ENCODE measurements around the gene KDM5D.

Gene KDM5D

DNA sequence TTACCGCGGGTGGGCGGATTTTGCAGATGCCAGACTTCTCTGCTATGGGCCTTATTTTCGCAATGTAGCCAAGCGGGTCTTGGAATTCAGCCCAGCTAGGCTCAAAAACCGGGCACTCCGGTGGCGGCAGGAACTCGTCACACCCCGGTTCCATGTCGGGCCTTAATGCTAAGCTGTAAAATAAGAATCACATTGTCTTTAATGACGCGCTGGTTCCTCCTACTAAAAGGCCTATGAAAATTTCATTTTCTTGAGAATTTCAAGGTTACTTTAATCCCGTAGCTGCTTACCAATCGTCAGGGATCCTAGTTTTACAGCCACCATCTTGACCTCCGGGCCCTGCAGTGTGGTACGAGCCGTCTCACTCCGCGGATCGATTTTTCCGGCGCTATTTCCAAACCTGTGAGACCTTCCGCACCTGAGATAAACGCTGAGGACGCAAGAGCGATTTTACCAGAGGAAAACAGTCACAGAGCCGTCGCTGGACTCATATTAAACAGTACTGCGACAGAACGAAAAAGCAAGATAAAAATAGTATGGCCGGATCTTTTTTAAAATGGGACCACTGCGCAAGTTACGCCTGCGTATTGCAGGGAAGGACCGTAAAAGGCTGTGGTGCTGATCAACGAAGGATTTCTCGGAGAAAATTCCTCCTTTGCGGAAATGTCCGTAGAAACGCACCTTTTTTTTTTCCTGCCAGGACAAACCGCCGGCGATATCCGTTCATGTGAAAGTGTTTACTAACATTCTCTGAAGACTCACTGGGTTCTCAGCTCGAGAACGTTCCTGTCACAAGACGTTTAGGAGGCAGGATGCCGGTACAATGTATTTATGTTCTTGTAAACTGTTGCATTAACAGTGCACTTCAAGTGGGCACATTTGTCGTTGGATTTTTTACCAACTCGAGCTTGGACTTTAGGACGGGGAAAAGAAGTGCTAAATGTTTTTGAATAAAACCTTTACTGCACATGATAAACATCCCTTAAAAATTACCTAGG is at the start of gene KDM5D:
TSS of gene KDM5D (minus strand) at position 346 of the 998 bp plus-strand sequence. CDS start at position 154, 192 bp downstream.
- peak; percentile 48 for DNase-seq (ENCODE audit: low read depth)

DNA sequence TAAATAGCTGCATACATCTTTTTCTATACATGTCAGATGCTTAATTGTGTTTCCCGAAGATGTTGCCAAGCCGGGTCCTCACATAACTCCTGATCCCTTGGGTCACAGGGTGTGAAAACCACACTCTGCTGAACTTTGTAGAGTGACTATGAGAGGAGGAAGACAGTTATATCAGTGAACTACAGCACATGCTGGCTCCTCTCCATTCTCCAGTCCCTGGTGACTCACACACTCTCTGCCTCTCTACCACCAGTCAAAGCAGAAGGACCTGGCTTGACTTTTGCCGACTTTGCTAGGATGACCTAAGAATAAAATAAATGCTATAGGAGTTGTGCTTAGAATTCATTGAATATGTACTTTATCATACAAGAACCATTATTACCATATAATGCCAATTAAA is 23.8 kb upstream of the KDM5D start:
- no peak for DNase-seq (ENCODE audit: low read depth)

DNA sequence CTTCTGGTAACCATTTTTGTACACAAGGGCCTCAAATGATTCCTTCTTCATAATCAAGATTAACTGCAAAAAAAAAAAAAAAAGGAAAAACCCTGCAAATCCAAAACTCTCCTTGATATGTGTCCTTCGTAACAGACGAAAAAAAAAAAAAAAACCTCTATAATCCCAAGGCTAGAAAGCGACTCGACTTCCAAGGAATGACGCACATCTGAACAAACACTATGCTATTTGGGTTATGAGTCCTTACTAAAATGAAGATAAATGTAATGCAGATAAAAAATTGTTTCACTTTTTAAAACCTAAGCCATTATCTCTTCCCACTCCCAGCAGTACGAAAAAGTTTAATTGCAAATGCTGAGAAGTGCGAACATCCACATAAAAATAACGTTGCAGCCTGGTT is 1.2 kb downstream of the KDM5D start:
- no peak for DNase-seq (ENCODE audit: low read depth)

DNA sequence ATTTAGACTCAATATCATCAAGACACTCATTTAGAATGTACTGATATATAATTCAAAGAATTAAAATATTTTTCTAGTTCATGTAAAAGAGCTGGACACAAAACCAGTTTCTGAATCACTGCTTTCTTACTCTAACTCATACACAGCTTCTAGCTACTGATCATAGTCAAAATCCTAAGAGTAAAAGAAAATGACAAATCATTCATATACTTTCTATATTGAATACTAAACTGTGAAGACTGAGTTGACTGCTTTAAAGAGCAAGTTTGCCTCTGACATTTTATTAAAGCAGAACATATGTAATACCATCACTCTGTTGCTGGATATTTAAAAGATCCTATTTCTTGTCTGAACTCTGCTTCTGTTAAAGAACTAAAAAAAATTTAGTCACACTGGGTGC is 2.4 kb downstream of the KDM5D start:
- DNase-seq (ENCODE audit: low read depth), result no peak

DNA sequence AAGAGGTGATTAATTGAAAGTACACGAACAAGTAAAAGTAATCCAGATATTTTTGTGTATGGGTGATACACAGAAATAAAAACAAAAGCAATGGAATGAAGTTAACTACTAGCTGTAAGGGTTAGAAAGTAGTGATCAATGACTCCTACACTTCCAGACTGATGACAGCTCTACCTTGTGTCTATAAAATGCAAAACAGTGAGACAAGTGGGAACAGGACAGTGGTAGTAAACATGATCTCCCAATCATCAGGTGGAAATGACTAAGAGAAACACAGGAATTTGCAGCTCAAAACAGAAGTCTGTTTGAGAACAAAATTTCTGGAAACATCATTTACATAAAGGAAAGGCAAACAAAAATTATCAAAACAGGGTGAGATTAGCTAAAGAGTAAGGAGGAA is 10.1 kb downstream of the KDM5D start:
- DNase-seq (ENCODE audit: low read depth), result no peak

DNA sequence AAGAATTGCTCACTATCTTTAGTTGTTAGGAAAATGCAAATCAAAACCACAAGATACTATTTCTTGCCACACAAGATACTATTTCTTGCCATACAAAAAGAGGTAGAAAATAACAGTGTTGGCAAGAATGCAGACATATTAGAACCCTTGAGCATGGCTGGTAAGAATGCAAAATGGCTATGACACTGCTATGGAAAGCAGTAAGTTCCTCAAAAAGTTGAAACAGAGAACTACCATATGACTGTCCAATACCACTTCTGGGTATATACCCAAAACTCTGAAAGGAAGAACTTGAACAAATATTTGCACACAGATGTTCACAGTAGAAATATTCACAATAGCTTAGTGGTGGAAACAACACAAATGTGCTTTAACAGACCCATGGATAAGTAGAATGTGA is 26.6 kb downstream of the KDM5D start:
- DNase-seq (ENCODE audit: low read depth), result no peak

DNA sequence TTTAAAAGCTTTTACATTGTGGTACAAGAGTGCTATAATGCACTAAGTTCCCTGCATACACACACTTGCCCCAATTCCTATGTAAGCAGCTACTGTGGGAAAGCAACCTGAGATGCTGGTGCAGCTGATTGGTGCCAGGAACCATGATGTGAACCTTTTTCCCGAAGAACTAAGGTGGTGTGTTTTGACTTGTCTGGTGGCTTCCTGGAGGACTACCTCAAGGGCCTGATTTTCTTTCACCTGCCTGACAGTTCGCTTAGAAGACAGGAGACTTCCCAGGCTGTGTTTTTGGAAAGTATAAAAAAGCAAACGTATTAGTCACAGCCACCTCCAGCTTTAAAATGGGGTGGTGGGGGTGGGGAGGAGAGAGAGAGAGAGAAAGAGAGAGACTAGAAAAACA is 27.4 kb downstream of the KDM5D start:
- no peak for DNase-seq (ENCODE audit: low read depth)

DNA sequence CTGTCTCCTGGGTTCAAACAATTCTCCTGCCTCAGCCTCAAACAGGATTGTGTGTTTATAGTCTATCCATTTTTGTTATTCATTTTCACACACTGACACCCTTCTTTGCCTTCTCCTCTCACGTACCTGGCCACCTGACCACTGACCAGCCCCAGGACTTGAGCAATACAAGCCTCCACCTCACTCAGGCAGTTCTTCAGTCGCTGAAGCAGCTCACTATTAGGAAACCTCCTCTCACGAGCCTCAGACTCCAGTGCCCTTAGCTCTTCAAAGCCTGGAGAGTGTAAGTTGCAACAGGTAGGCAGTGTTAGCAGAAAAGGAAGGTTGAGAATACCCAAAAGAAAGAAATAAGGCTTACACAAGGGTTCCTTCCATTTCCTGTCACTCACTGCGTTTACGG is 29.3 kb downstream of the KDM5D start:
- DNase-seq (ENCODE audit: low read depth), result no peak

DNA sequence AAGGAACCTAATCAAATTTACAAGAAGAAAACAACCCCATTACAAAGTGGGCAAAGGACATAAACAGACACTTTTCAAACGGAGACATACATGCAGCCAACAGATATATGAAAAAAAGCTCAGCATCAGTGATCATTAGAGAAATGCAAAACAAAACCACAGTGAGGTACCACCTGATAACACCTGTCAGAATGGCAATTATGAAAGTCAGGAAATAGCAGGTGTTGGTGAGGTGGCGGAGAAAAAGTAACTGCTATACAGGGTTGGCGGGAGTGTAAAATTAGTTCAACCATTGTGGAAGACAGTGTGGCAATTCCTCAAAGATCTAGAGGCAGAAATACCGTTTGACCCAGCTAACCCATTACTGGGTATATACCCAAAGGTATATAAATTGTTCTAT is 31.1 kb downstream of the KDM5D start:
- no peak for DNase-seq (ENCODE audit: low read depth)

DNA sequence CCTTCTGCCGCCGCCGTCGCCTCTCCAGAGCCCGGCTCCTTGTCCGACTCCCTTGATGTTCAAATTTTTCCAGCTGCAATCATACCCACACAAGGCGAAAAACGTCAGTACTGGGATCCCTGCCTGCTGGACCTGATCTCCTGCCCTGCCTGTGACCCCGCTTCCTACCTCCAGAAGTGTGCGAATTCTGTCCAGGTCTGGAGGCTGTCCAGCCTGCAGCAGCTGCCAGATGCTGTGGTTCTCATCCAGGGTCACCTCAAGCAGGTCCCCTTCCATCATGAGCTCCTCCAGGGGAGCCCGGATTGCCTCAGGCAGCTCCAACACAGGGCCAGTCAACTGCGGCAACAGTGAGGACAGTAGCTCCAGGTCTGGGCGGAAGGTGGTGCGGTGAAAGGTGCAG is 38.3 kb downstream of the KDM5D start:
- no peak for DNase-seq (ENCODE audit: low read depth)

DNA sequence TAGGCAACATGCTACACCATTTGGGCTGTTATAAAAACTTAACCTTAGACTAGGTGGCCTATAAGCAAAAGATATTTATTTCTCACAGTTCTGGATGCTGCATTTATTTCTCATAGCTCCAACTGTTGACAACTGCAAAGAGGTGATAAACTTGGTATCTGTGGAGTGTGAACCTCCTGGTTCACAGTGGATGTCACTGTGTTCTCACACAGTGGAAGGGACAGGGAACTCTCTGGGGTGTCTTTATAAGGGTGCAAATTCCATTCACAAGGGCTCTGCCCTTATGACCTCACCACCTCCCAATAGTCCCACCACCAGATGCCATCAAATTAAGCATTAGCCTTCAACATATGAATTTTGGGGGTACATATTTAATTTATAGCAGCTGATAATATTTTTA is 46.0 kb downstream of the KDM5D start:
- DNase-seq (ENCODE audit: low read depth), result no peak

DNA sequence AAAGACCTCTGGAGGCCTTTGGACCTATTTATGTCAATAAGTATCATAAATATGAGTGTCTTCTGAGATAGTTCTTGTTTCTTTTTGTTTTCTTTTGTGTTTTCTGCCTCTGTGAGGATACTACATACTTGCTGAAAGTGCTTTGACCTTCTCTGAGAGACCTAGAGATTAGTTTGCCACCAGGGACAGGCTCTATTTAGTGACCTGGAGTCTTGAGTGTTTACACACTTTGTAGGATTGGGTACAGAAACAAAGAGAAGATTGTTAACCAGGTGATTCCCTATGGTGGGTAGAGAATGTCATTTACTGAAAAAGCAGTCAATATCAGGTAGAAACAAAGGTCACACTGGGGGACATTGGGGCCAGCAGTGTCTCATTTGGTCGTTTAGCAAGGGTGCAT is 63.7 kb downstream of the KDM5D start:
- DNase-seq (ENCODE audit: low read depth), result no peak
